GM18517 (cell line): Measurements from ENCODE around the gene PLCG2.
A peak's percentile ranks its signal among the peaks of the same experiment; 100 is the strongest.
"Not testable (repeated sequence)": the region's sequence is repeated elsewhere in the genome, so short reads cannot be mapped to it uniquely, and the experiment has no call there.

Source experiments
- ATAC-seq: cut with Tn5 transposase; IDR thresholded peaks from one replicate; pipeline ENCODE4 v1.9.1; 2021; ENCODE audit warnings: mild to moderate bottlenecking, moderate library complexity; ENCODE audit not compliant: unreplicated experiment

Gene PLCG2

DNA sequence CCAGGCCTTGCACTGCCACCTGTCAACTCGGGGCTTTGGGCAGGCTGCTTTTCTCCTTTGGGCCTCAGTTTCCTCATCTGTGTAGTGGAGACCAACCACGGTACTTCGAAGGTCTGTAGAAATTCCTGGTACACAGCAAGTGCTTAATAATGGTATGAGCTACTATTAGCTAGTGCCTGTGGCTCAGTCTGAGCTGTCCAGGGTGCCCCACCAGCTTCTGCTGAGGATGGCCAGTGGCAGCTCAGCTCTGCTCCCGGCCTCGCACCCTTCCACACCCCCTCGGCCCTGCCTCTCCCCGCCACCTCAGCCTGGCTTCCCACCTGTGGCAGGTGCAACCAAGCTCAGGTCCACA, 26.2 kb upstream of the PLCG2 start:
- no peak for ATAC-seq

GRCh38 chr16:81754858-81755257, 24.2 kb upstream of the PLCG2 start:
- no peak for ATAC-seq

DNA sequence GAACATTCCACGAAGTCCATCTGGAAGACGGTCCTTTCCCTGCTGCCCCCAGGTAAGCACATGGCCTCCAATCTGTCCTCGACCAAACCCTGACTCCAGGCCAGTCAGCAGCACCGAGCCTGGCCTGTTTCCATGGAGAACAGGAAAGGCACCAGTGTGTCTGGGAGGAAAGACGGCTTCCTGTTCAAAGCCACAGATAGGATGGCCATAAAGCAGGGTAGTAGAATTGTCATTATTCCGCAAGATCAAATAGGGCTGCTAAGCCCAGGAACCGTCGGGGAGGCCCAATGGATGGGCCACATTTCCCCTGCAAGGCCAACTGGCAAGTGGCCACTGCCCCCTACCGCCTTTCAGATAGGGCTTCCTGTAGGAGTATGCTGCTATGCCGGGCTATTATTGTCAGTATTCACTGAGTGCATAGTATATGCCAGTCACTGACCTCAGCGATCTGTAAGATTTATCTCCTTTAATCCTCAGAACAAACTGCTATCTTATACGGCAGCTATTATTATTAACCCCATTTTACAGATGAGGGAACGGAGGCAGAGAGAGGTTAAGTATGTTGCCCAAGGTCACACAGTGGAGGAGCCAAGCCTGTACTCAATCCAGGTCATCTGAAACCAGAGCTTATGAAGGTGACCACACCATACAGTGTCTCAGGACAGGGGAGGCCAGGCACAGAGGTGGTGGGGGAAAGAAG, 23.0 kb upstream of the PLCG2 start:
- ATAC-seq: no peak

- no peak for ATAC-seq
These were observed 22.3 kb upstream of the PLCG2 start for GRCh38 chr16:81756615-81757356.

- ATAC-seq: no peak
These were observed 20.7 kb upstream of the PLCG2 start for GRCh38 chr16:81758376-81758775.

GRCh38 chr16:81762322-81762721, 16.8 kb upstream of the PLCG2 start:
- ATAC-seq: not testable (repeated sequence)

DNA sequence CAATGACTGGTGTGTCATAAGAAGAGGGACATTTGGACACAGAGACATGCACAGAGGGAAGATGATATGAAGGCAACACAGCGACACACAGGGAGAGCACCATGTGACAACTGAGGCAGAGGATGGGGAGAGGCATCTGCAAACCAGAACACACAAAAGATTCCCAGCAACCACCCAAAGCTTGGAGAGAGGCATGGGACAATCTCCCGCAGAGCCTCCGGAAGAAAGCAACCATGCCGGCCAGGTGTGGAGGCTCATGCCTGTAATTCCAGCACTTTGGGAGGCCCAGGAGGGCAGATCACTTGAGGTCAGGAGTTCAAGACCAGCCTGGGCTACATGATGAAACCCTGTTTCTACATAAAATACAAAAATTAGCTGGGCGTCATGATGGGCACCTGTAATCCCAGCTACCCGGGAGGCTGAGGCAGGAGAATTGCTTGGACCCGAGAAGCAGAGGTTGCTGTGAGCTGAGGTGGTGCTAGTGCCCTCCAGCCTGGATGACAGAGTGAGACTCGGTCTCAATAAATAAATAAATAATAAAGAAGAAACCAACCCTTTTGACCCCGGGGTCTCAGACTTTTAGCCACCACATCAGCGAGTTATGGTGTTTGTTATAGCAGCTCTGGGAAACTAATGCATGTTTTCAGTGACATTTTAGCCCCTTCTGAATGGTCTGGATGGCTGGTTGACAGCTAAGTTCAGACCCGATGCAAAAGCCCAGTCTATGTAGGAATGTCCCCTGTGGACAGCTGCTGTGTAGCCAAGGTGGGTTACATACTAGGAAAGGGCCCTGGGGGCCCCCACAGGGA, 13.8 kb upstream of the PLCG2 start:
- ATAC-seq: no peak

DNA sequence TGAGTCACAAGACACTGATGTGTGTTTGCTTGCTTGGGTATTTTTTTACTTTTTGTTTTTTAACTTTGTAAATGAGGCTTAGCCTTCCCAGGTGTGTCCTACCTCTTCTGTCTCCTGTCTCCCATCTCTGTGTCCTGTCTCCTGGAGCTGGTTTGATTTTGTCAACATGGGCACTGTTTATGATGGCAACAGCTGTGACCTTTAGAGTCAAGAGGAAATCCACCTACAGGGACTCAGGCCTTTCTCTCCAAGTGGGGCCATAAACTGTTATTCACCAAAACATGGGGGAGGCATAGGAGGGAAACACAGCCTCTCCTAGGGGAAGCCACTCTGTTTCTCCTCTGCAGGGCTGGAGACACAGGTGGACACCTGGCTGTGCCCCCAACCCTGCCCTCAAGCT, 13.1 kb upstream of the PLCG2 start:
- no peak for ATAC-seq

GRCh38 chr16:81767987-81768592, 11.0 kb upstream of the PLCG2 start:
- no peak for ATAC-seq

DNA sequence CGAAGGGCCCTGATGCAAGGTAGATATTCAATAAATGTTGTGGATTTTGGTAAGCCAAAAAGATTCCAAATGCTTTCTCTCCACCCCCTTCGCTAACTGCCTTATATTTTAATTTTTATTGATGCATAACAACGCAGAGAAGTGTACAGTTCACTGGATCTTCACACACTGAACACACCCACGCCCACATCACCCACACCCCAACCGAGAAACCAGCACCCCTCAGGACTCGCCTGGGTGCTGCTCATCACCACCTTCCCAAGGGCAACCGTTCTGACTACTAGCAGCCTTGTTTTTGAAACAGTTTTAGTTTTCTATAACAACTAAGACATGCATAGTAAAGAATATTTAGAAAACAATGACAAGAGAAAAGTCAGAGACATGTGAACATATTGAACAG, 9.1 kb upstream of the PLCG2 start:
- no peak for ATAC-seq

DNA sequence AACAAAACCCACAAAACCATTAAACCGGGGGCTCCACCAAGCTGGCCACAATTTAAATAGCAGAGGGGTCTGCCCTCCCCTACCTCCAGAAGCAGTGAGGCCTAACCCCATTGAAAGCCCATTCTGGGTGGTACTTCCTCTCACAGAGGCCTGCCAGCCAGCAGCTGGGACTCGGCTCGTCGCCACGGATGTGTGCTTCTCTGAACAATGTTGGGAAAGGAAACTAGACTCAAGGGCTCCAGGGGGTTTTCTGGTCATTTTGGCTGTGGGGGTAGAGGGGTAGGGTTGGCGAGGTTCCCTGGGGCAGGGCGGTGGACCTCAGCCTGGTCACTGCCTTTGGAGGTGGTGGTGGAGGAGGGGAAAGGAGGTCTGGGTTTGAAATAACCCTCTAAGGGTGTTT, 4.7 kb upstream of the PLCG2 start:
- peak; percentile 38 for ATAC-seq

DNA sequence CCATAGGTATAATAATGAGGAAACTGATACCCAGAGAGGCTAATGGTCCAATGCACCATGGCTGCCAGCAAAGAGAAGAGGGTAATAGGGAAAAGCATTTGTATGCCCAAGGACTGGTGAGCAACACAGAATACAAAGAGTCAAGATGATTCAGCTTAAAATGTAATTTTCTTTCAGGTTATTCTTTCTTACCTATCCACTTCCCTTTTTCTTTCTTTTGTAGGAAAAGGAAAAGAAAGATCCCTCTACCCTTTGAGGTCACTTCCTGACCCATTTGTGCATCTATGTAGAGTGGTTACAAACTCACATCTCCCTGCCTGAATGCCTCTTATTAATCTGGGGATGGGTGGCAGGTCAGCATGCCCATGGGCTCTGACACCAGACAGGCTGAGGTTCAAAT, 3.5 kb upstream of the PLCG2 start:
- ATAC-seq: no peak

- ATAC-seq: no peak
These were observed 860 bp upstream of the PLCG2 start for GRCh38 chr16:81778231-81778630.

DNA sequence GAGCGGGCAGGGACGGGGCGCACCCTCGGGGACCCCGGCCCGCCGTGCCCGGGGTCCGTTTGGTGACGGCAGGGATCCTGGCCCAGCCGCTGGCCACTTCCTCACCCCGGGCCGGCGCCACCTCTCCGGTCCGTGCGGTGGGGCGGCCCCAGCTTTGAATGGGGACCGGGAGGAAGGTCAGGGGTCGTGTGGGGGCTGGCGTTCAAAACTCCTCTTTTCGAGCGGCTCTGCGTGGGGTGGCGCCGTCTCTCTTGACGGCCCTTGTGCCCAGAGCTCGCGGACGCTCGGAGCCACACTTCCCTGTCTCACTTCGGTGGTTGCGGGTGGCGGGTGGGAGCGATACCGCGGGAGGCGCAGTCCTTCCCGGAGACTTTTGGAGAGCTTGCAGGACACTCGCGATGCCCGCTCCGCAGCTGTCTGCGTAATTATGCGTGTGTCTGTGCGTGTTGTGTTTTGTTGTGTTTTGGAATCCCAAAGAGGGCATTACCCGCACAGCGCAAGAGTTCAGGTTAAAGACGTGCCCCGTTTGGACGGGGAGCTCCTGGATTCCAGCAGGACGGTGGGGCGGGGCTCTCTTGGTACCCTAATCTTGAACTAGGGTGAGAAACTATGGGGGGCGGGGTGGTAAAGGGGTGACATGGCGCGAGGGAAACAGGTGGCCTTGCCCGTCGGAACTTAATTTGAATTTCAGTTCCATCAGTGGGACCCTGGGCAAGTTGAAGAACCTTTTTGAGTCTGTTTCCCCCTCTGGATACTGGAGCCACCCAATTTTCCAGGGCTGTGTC, 637 bp downstream of the PLCG2 start:
- ATAC-seq: peak; percentile 16

DNA sequence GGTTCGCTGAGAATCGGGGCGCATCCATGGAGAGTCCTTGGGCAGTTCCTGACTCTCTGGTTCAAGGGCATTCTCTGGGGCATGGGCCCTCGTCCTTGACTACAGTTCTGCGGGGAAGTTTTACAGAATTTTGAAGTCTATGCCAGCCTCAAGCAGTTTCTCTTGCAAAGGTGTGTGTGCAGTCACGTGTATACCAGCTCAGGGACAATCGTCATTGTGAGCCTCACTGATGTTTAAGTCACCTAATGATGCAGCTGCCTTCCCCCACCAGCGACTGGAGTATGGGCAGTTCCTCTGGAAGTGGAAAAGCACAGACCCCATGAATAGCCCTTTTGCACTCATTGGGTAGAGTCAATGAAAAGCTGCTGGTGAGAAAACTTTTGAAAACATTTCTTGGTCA, 1.3 kb downstream of the PLCG2 start:
- ATAC-seq: no peak

GRCh38 chr16:81782236-81782635, 3.1 kb downstream of the PLCG2 start:
- ATAC-seq: no peak

- ATAC-seq: no peak
These were observed 5.1 kb downstream of the PLCG2 start for GRCh38 chr16:81784072-81784795.

DNA sequence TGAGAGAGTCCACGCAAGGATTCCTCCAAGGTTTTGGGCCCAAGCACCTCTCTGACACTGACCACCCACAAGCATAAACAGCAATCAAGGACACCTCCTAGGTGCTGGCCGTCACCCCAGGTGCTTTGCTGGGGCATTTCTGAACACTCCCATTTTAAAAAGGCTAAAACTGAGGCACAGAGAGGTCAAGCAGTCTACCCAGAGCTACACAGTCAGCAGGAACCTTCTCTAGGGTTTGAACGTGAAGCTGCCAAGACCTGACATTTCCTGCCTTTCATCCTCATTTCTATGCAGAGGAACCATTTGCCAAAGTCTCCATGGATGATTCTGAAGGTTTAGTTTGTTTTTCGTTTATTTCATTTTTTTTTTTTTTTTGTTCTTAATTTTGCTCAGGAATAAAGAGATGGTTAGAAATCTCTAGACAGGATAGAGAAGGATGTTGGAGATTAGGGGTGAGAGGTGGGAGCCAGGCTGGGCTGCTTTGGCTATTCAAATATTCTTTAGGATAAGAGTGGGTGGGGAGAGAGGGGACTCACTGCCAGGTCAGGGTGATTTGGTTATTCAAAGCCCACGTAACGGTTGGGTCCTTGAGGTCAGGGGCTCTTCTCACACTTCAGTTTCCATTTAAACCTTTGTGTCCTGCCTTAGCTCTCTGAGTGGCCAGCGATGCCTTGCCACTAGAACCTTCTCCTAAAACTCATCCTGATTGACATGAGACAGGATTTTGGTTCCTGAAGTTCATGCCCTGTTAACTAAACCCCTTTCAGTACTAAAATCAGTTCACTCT, 6.2 kb downstream of the PLCG2 start:
- ATAC-seq: no peak

- no peak for ATAC-seq
These were observed 7.2 kb downstream of the PLCG2 start for GRCh38 chr16:81786321-81786720.
